Heart right ventricle (tissue), 16 donors: ENCODE data around the gene PRSS12. TPM values are rescaled to one million over a fixed set of nuclear protein-coding genes. Genes with fewer than 3 reads are reported as not detected.

Source experiments
- ATAC-seq, 8 donors: fragments of 200-7000 bp; cut with Tn5 transposase; one replicate each; pipeline ENCODE4 v1.9.1; 2020; ENCODE audit warnings: mild to moderate bottlenecking in 8 of 8, moderate library complexity in 8 of 8, moderate number of reproducible peaks in 1 of 8
- DNase-seq, 2 donors: peaks; one replicate each; pipeline ENCODE4 v3.0.0-alpha.2; 2020
- H3K27ac ChIP-seq, 10 donors: fragments of 200-600 bp; sonication (generic) in 2 of 10; one replicate each; pipeline versions ENCODE4 v1.5.0 to v1.8.0; 2020 to 2022; ENCODE audit warnings: mild to moderate bottlenecking in 3 of 10
- H3K27me3 ChIP-seq, 7 donors: fragments of 200-600 bp; one replicate each; pipeline ENCODE4 v1.8.0; 2021 to 2022; ENCODE audit warnings: mild to moderate bottlenecking in 2 of 7
- H3K36me3 ChIP-seq, 9 donors: fragments of 200-600 bp; sonication (generic) in 1 of 9; one replicate each; pipeline versions ENCODE4 v1.5.0 to v1.8.0; 2020 to 2022; ENCODE audit warnings: mild to moderate bottlenecking in 2 of 9
- H3K4me1 ChIP-seq, 9 donors: fragments of 200-600 bp; sonication (generic) in 1 of 9; one replicate each; pipeline versions ENCODE4 v1.5.0 to v1.8.0; 2020 to 2022; ENCODE audit warnings: mild to moderate bottlenecking in 4 of 9
- H3K4me3 ChIP-seq, 10 donors: fragments of 200-600 bp; sonication (generic) in 2 of 10; one replicate each; pipeline versions ENCODE4 v1.5.0 to v1.8.0; 2020 to 2022; ENCODE audit warnings: mild to moderate bottlenecking in 7 of 10, moderate library complexity in 2 of 10
- H3K9me3 ChIP-seq, 11 donors: fragments of 200-600 bp in 10 of 11; sonication (generic) in 2 of 11; one replicate each; pipeline versions ENCODE4 v1.5.0 to v1.8.0; 2013 to 2022; ENCODE audit warnings: mild to moderate bottlenecking in 2 of 11, control low read depth in 1 of 11, moderate library complexity in 1 of 11
- WGBS, 2 donors: extraction: QIAGEN DNeasy Blood & Tissue Kit; methylation state at CpG; one replicate each; pipeline ENCODE4 v1.1.7; 2013; ENCODE audit warnings: inconsistent platforms in 1 of 2; 5-methylcytosine and 5-hydroxymethylcytosine counted together
- intact Hi-C, 10 donors: fragments of 100-400 bp; cut with DNase I; formaldehyde crosslinking; loops; one replicate each; pipeline versions ENCODE4 v1.11.1 to v1.14.2; 2022
- polyA plus RNA-seq, 2 donors: library from polyadenylated mRNA; stranded (reverse); fragments of 200-250 nt; gene quantifications; one replicate each; pipeline ENCODE4 v1.2.3, GENCODE V29; 2013
- total RNA-seq, 10 donors: library from RNA; stranded (reverse); fragmentation: NEBNext Ultra II Directional in 3 of 10; extraction: Animal tissue kit (Norgen Biotek cat#: 25700) in 3 of 10; gene quantifications; one replicate each; pipeline versions ENCODE4 v1.2.1 to v1.2.4, GENCODE V29; 2021 to 2023
- TF ChIP-seq, protein P1 (sequence below), 9 donors: fragments of 200-600 bp; sonication (generic) in 2 of 9; IDR thresholded peaks; one replicate each; pipeline versions ENCODE4 v1.5.0 to v1.8.0; 2021 to 2022; ENCODE audit warnings: antibody characterized with exemption in 9 of 9, mild to moderate bottlenecking in 5 of 9, moderate library complexity in 1 of 9
- donor health status: Arrhythmogenic right ventricular cardiomyopathy.
- donor health status: ischemic (EF 13 %, LVEDD 7.1; RV severe dilation, severe dysfunction).
- donor health status: healthy with polysubstance abuse.
- donor health status: DM: no; HTN: yes; CAD: no.
- donor health status: DM: no; HTN: no; CAD: no.
- donor health status: ischemic (EF 25% LVEDD 6.9; RV normal size, moderate dysfunction).
- donor health status: ischemic (EF 25% LVEDD 5.7; RV mildly dilated, moderate dysfunction).
- donor health status: healthy.
- donor health status: DM: yes; HTN: yes; CAD: no.
- donor health status: Ischemic cardiomyopathy.
- donor health status: ischemic (EF 35%, LVEDD 5.7; RV mildly dilated, moderate dysfunction).
- donor health status: nonischemic (EF 11% LVEDD 7.7; RV severe dilation, severe dysfunction).
- donor health status: DM: yes; HTN: yes; CAD: no.
- donor health status: PGD.
- donor health status: ischemic (EF 29% LVEDD 5.4; RV normal size, mild dysfunction).
- donor health status: nonischemic (EF 23%, LVEDD 6.1; RV moderate dilation, normal function).

The PRSS12 gene
- total and polyA plus RNA-seq, 12 donors, result 0.03 to 0.47 TPM; not detected in 10

DNA sequence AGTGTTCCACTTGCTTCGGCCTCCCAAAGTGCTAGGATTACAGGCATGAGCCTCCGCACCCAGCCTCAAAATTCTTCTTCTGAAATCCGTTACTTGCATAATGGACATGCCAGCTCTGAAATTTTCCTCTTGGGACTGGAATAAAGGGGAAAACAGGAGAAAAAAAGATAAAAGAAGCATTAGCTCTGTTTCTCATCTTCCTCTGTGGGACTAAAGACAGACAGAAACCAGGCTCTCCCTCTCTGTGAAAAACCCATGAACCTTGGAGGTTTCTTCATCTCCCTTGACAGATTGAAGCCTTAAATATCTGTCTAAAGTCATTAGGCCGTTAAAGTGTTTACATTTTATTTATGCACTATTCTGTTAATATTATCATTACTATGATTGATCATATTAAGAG, 19.4 kb upstream of the PRSS12 start:
- intact Hi-C loops, result no loop called here
- 59 to 65% methylated on average over 4 of the region's 4 CpGs for WGBS, 2 donors
- no peak for DNase-seq

DNA sequence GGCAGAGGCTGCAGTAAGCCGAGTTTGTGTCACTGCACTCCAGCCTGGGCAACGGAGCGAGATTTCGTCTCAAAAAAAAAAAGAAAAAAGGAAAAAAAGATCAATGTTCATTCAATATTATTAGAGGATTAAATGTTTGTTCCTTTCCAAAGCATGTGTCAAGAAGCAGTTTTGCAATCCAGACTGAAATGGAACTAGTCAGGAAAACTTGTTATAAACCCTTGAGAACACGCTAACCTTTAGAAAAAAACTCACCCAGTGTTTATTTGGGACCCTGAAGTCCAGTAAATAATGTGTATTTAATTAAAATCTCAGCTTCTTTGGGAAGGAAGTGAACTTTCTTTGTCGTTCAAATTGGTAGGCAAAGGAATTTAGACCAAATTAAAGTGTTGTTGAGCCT, 16.4 kb upstream of the PRSS12 start:
- WGBS, 2 donors, result 85 to 88% methylated on average over 6 of the region's 6 CpGs
- no peak overlapping the region for H3K27ac ChIP-seq
- H3K9me3 ChIP-seq, result peaks cover 0 to 5% (median 0%) of the 10 kb centered on the region in 11 donors
- TF ChIP-seq, protein P1, sequence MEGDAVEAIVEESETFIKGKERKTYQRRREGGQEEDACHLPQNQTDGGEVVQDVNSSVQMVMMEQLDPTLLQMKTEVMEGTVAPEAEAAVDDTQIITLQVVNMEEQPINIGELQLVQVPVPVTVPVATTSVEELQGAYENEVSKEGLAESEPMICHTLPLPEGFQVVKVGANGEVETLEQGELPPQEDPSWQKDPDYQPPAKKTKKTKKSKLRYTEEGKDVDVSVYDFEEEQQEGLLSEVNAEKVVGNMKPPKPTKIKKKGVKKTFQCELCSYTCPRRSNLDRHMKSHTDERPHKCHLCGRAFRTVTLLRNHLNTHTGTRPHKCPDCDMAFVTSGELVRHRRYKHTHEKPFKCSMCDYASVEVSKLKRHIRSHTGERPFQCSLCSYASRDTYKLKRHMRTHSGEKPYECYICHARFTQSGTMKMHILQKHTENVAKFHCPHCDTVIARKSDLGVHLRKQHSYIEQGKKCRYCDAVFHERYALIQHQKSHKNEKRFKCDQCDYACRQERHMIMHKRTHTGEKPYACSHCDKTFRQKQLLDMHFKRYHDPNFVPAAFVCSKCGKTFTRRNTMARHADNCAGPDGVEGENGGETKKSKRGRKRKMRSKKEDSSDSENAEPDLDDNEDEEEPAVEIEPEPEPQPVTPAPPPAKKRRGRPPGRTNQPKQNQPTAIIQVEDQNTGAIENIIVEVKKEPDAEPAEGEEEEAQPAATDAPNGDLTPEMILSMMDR (IDR thresholded peaks at IDR 0.05), result no peak
- no peak for ATAC-seq
- peaks cover 0 to 25% (median 0%) of the 10 kb centered on the region in 7 donors for H3K27me3 ChIP-seq
- intact Hi-C loops, result no loop called here
- H3K4me3 ChIP-seq, result no peak overlapping the region
- no peaks in the 10 kb centered on the region for H3K36me3 ChIP-seq
- DNase-seq, result no peak
- H3K4me1 ChIP-seq, result no peaks in the 10 kb centered on the region

More for the DNA sequence above, 19.4 kb upstream of the PRSS12 start:
- peaks cover 0 to 5% (median 0%) of the 10 kb centered on the region in 11 donors for H3K9me3 ChIP-seq
- H3K4me3 ChIP-seq, result no peak overlapping the region
- TF ChIP-seq, protein P1 (IDR thresholded peaks at IDR 0.05), result no peak
- H3K27ac ChIP-seq, result no peak overlapping the region
- no peaks in the 10 kb centered on the region for H3K4me1 ChIP-seq
- H3K36me3 ChIP-seq, result no peaks in the 10 kb centered on the region
- no peak for ATAC-seq
- H3K27me3 ChIP-seq, result peaks cover 0 to 19% (median 0%) of the 10 kb centered on the region in 7 donors

DNA sequence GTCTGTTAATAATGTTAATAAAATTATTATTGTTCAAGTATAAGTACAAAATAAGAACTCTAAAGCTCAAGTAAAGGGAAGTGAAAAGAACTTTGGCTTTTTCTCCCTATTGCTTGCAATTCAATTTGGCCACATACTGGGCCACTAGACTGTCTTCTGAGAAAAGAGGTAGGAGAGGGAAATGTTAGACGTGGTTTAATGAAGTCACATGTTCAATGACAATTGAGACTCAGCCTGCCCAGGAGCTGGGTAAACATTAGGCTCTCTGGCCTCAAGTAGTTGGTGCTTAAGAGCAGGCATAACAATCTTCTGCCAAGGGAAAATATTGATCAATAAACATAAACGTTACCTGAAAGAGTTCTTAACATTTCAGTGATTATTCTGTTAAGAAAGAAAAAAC, 15.1 kb upstream of the PRSS12 start:
- DNase-seq (no peak), ATAC-seq (no peak)
- H3K9me3 ChIP-seq, result peaks cover 0 to 5% (median 0%) of the 10 kb centered on the region in 11 donors
- no peak overlapping the region for H3K4me3 ChIP-seq
- TF ChIP-seq, protein P1 (IDR thresholded peaks at IDR 0.05), result no peak
- 68 to 75% methylated on average over 2 of the region's 2 CpGs for WGBS, 2 donors
- no peaks in the 10 kb centered on the region for H3K4me1 ChIP-seq
- H3K27ac ChIP-seq, result no peak overlapping the region
- H3K27me3 ChIP-seq, result peaks cover 0 to 25% (median 0%) of the 10 kb centered on the region in 7 donors
- intact Hi-C loops, result no loop called here
- no peaks in the 10 kb centered on the region for H3K36me3 ChIP-seq

DNA sequence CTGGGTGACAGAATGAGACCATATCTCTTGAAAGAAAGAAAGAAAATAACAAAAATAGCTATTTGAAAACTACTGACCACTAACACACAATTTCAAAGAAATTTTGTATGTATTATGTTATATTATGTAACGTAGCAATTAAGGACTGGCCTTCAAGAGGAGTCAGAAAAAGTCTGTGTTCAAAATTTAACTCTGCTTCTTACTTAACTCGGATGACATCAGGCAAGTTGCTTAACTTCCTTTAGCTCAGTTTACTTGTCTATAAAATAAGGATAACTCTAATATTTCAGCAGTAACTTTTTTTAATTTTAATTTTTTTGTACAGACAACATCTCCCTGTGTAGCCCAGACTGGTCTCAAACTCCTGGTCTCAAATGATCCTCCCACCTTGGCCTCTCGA, 14.6 kb upstream of the PRSS12 start:
- Histone ChIP-seq H3K27ac (no peak overlapping the region), H3K36me3 (no peaks in the 10 kb centered on the region), H3K4me3 (no peak overlapping the region), H3K4me1 (no peaks in the 10 kb centered on the region), H3K27me3 (peaks cover 0 to 24% (median 0%) of the 10 kb centered on the region in 7 donors), H3K9me3 (peaks cover 0 to 5% (median 0%) of the 10 kb centered on the region in 11 donors)
- intact Hi-C loops, result no loop called here
- TF ChIP-seq, protein P1 (IDR thresholded peaks at IDR 0.05), result no peak
- DNase-seq (no peak), ATAC-seq (no peak)
- 85% methylated on average over 3 of the region's 3 CpGs for WGBS, 2 donors
